GM23338 (cell line): Measurements from ENCODE around the gene TMEM114.

ENCODE experiments used
- CREB1 ChIP-seq: fragments of 250-450 bp; sonication (Bioruptor Pico); IDR thresholded peaks from 2 replicates; pipeline ENCODE4 v1.5.0; 2020; ENCODE audit warnings: low read depth, mild to moderate bottlenecking, moderate library complexity
- EZH2 ChIP-seq: fragments of 200-600 bp; sonication (generic); IDR thresholded peaks from one replicate; pipeline ENCODE4 v1.8.0; 2017; ENCODE audit warnings: antibody characterized with exemption, mild to moderate bottlenecking, low read depth; ENCODE audit not compliant: unreplicated experiment
- EZH2phosphoT487 ChIP-seq: fragments of 200-600 bp; sonication (generic); IDR thresholded peaks from one replicate; pipeline ENCODE4 v1.8.1; 2018; ENCODE audit warnings: antibody characterized with exemption; ENCODE audit not compliant: unreplicated experiment
- JUNB ChIP-seq: IDR thresholded peaks from one replicate; pipeline ENCODE4 v1.6.1; 2016; ENCODE audit warnings: antibody characterized with exemption; ENCODE audit not compliant: unreplicated experiment
- NANOG ChIP-seq: IDR thresholded peaks from 2 replicates; pipeline ENCODE4 v1.6.1; 2016; ENCODE audit warnings: antibody characterized with exemption, borderline replicate concordance
- POLR2AphosphoS5 ChIP-seq: IDR thresholded peaks from 2 replicates; pipeline ENCODE4 v1.6.1; 2016; ENCODE audit warnings: antibody characterized with exemption, low read depth
- STAT1 ChIP-seq: IDR thresholded peaks from one replicate; pipeline ENCODE4 v1.6.1; 2016; ENCODE audit warnings: antibody characterized with exemption; ENCODE audit not compliant: unreplicated experiment
- ZNF114 ChIP-seq: fragments of 250-450 bp; sonication (Bioruptor Pico); IDR thresholded peaks from 2 replicates; pipeline ENCODE4 v1.5.0; 2020; ENCODE audit warnings: mild to moderate bottlenecking, moderate library complexity
- ZNF331 ChIP-seq: fragments of 250-450 bp; sonication (Bioruptor Pico); IDR thresholded peaks from 2 replicates; pipeline ENCODE4 v1.5.0; 2020; ENCODE audit warnings: low read depth, mild to moderate bottlenecking, moderate library complexity
- TF ChIP-seq, protein P1 (sequence below), 2 experiments: fragments of 200-600 bp in 1 of 2; sonication (generic) in 1 of 2; conservative IDR thresholded peaks; 2 replicates each; pipeline versions ENCODE4 v1.5.1 to v1.6.1; 2016 to 2017; ENCODE audit warnings: antibody characterized with exemption in 2 of 2, low read depth in 2 of 2, mild to moderate bottlenecking in 2 of 2, moderate library complexity in 1 of 2
- TF ChIP-seq, protein P2 (sequence below): IDR thresholded peaks from one replicate; pipeline ENCODE4 v1.6.1; 2018; ENCODE audit warnings: antibody characterized with exemption; ENCODE audit not compliant: unreplicated experiment
- TF ChIP-seq, protein P3 (sequence below): IDR thresholded peaks from 2 replicates; pipeline ENCODE4 v1.6.1; 2016; ENCODE audit warnings: antibody characterized with exemption

GRCh38 chr16:8583199-8583598, 7.1 kb downstream of the TMEM114 start:
- TF ChIP-seq, protein P1, sequence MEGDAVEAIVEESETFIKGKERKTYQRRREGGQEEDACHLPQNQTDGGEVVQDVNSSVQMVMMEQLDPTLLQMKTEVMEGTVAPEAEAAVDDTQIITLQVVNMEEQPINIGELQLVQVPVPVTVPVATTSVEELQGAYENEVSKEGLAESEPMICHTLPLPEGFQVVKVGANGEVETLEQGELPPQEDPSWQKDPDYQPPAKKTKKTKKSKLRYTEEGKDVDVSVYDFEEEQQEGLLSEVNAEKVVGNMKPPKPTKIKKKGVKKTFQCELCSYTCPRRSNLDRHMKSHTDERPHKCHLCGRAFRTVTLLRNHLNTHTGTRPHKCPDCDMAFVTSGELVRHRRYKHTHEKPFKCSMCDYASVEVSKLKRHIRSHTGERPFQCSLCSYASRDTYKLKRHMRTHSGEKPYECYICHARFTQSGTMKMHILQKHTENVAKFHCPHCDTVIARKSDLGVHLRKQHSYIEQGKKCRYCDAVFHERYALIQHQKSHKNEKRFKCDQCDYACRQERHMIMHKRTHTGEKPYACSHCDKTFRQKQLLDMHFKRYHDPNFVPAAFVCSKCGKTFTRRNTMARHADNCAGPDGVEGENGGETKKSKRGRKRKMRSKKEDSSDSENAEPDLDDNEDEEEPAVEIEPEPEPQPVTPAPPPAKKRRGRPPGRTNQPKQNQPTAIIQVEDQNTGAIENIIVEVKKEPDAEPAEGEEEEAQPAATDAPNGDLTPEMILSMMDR (conservative IDR thresholded peaks at IDR 0.05; ENCODE audit: low read depth in 2 of 2) = no peak
- TF ChIP-seq POLR2AphosphoS5 (no peak), EZH2 (no peak), EZH2phosphoT487 (no peak), ZNF331 (no peak), NANOG (no peak), JUNB (no peak), ZNF114 (CRISPR knock-in tag) (no peak), CREB1 (CRISPR knock-in tag) (no peak), STAT1 (no peak)
- TF ChIP-seq, protein P2, sequence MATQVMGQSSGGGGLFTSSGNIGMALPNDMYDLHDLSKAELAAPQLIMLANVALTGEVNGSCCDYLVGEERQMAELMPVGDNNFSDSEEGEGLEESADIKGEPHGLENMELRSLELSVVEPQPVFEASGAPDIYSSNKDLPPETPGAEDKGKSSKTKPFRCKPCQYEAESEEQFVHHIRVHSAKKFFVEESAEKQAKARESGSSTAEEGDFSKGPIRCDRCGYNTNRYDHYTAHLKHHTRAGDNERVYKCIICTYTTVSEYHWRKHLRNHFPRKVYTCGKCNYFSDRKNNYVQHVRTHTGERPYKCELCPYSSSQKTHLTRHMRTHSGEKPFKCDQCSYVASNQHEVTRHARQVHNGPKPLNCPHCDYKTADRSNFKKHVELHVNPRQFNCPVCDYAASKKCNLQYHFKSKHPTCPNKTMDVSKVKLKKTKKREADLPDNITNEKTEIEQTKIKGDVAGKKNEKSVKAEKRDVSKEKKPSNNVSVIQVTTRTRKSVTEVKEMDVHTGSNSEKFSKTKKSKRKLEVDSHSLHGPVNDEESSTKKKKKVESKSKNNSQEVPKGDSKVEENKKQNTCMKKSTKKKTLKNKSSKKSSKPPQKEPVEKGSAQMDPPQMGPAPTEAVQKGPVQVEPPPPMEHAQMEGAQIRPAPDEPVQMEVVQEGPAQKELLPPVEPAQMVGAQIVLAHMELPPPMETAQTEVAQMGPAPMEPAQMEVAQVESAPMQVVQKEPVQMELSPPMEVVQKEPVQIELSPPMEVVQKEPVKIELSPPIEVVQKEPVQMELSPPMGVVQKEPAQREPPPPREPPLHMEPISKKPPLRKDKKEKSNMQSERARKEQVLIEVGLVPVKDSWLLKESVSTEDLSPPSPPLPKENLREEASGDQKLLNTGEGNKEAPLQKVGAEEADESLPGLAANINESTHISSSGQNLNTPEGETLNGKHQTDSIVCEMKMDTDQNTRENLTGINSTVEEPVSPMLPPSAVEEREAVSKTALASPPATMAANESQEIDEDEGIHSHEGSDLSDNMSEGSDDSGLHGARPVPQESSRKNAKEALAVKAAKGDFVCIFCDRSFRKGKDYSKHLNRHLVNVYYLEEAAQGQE = no peak
- TF ChIP-seq, protein P3, sequence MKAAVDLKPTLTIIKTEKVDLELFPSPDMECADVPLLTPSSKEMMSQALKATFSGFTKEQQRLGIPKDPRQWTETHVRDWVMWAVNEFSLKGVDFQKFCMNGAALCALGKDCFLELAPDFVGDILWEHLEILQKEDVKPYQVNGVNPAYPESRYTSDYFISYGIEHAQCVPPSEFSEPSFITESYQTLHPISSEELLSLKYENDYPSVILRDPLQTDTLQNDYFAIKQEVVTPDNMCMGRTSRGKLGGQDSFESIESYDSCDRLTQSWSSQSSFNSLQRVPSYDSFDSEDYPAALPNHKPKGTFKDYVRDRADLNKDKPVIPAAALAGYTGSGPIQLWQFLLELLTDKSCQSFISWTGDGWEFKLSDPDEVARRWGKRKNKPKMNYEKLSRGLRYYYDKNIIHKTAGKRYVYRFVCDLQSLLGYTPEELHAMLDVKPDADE = no peak
